HUES6 (cell line): ENCODE measurements around the gene TARDBP.
"Not testable (repeated sequence)": the region's sequence is repeated elsewhere in the genome, so short reads cannot be mapped to it uniquely, and the experiment has no call there.

ENCODE experiments used
- H3K27ac ChIP-seq: 2 replicates; pipeline ENCODE4 v1.7.0; 2013; ENCODE audit warnings: low read depth, mild to moderate bottlenecking, low read length, inconsistent platforms
- H3K27me3 ChIP-seq: 2 replicates; pipeline ENCODE4 v1.6.1; 2013; ENCODE audit warnings: low read length; ENCODE audit not compliant: control insufficient read depth, insufficient read depth
- H3K36me3 ChIP-seq: 2 replicates; pipeline ENCODE4 v1.6.1; 2013; ENCODE audit warnings: low read length; ENCODE audit not compliant: control insufficient read depth, insufficient read depth
- H3K4me1 ChIP-seq: 2 replicates; pipeline ENCODE4 v1.6.1; 2013; ENCODE audit warnings: low read length; ENCODE audit not compliant: control insufficient read depth, insufficient read depth
- H3K4me3 ChIP-seq: 2 replicates; pipeline ENCODE4 v1.5.1; 2013; ENCODE audit warnings: low read depth, low read length
- H3K9ac ChIP-seq: one replicate; pipeline ENCODE4 v1.6.1; 2013; ENCODE audit warnings: mild to moderate bottlenecking, low read length
- H3K9me3 ChIP-seq: 2 replicates; pipeline ENCODE4 v1.6.1; 2013; ENCODE audit warnings: low read depth, low read length; ENCODE audit not compliant: control insufficient read depth, insufficient read depth

The TARDBP gene

GRCh38 chr1:11000526-11000925 lies 11.9 kb upstream of the TARDBP start:
- no peaks in the 10 kb centered on the region for H3K4me1 ChIP-seq
- no peaks in the 10 kb centered on the region for H3K9me3 ChIP-seq
- no peak overlapping the region for H3K4me3 ChIP-seq
- H3K9ac ChIP-seq = no peak overlapping the region
- H3K27ac ChIP-seq = no peak overlapping the region
- H3K36me3 ChIP-seq = no peaks in the 10 kb centered on the region
- no peaks in the 10 kb centered on the region for H3K27me3 ChIP-seq

DNA sequence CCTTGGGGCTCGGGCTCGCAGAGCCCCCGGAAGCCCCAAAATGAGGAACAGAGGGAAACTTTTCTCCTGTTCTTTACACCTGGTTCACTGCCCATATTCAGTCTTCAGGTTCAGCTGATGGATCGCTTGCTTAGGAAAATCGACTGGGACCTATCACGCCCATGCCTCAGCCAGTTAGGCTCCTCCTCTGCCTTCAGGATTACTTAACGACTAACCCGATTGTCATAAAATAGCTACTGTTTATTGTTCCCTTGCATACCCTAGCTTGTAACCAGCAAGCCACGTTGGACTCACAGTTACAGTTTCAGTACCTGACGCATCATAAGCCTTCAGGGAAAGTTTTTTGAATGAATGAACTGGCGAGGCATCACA lies 692 bp downstream of the TARDBP start:
- Histone ChIP-seq H3K27ac (peak overlapping the region; percentile 100), H3K4me1 (peaks cover 12% of the 10 kb centered on the region), H3K4me3 (peak overlapping the region; percentile 100)

DNA sequence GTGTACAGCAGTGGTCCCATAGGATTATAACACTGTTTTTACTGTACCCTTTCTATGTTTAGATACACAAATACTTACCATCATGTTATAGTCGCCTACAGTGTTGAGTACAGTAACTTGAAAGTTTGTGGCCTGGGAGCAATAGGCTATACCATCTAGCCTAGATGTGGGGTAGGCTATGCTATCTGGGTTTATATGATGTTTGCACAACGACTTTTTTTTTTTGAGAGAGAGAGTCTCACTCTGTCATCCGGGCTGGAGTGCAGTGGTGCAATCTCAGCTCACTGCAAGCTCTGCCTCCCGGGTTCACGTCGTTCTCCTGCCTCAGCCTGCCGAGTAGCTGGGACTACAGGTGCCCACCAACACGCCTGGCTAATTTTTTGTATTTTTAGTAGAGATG lies 6.9 kb downstream of the TARDBP start:
- H3K36me3 ChIP-seq = peaks cover 95% of the 10 kb centered on the region
- H3K27ac ChIP-seq, H3K27me3 ChIP-seq, H3K4me3 ChIP-seq, H3K9ac ChIP-seq, H3K9me3 ChIP-seq, H3K4me1 ChIP-seq: not testable (repeated sequence)

More for the DNA sequence above, 692 bp downstream of the TARDBP start:
- Histone ChIP-seq H3K27me3 (no peaks in the 10 kb centered on the region), H3K9me3 (no peaks in the 10 kb centered on the region), H3K36me3 (peaks cover 50% of the 10 kb centered on the region), H3K9ac (peak overlapping the region; percentile 100)

GRCh38 chr1:11019971-11020370 lies 7.5 kb downstream of the TARDBP start:
- no peaks in the 10 kb centered on the region for H3K9me3 ChIP-seq
- H3K4me3 ChIP-seq = no peak overlapping the region
- no peak overlapping the region for H3K9ac ChIP-seq
- no peaks in the 10 kb centered on the region for H3K27me3 ChIP-seq
- no peak overlapping the region for H3K27ac ChIP-seq
- no peaks in the 10 kb centered on the region for H3K4me1 ChIP-seq
- H3K36me3 ChIP-seq = peaks cover 95% of the 10 kb centered on the region

DNA sequence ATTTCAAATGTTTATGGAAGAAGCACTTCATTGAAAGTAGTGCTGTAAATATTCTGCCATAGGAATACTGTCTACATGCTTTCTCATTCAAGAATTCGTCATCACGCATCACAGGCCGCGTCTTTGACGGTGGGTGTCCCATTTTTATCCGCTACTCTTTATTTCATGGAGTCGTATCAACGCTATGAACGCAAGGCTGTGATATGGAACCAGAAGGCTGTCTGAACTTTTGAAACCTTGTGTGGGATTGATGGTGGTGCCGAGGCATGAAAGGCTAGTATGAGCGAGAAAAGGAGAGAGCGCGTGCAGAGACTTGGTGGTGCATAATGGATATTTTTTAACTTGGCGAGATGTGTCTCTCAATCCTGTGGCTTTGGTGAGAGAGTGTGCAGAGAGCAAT lies 10.7 kb downstream of the TARDBP start:
- H3K4me1 ChIP-seq = no peaks in the 10 kb centered on the region
- H3K9me3 ChIP-seq = no peaks in the 10 kb centered on the region
- no peak overlapping the region for H3K4me3 ChIP-seq
- H3K27me3 ChIP-seq = no peaks in the 10 kb centered on the region
- H3K27ac ChIP-seq = no peak overlapping the region
- peaks cover 95% of the 10 kb centered on the region for H3K36me3 ChIP-seq
- H3K9ac ChIP-seq = no peak overlapping the region

DNA sequence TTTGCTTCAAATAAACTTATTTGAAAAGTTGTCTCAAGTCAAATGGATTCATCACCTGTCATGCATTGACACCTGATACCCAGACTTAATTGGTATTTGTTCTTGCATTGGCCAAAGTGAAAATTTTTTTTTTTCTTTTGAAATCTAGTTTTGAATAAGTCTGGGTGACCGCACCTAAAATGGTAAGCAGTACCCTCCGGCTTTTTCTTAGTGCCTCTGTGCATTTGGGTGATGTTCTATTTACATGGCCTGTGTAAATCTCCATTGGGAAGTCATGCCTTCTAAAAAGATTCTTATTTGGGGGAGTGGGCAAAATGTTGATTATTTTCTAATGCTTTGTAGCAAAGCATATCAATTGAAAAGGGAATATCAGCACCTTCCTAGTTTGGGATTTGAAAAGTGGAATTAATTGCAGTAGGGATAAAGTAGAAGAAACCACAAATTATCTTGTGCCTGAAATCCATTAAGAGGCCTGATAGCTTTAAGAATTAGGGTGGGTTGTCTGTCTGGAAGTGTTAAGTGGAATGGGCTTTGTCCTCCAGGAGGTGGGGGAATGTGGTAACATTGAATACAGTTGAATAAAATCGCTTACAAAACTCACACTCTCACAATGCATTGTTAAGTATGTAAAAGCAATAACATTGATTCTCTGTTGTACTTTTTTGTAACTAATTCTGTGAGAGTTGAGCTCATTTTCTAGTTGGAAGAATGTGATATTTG lies 11.9 kb downstream of the TARDBP start:
- Histone ChIP-seq H3K9me3 (no peaks in the 10 kb centered on the region), H3K36me3 (peaks cover 86% of the 10 kb centered on the region), H3K9ac (no peak overlapping the region), H3K4me1 (no peaks in the 10 kb centered on the region), H3K4me3 (no peak overlapping the region), H3K27ac (no peak overlapping the region), H3K27me3 (no peaks in the 10 kb centered on the region)

DNA sequence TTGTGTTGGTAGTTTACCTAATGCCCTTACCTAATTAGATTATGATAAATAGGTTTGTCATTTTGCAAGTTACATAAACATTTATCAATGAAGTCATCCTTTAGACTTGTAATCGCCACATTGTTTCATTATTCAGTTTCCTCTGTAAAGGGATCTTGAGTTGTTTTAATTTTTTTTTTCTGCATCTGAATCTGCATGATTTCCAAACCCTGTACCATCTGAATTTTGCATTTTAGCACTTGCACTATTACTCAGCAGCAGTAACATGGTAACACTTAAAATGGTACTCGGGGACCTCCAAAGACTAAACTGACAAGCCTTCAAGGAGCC lies 12.4 kb downstream of the TARDBP start:
- Histone ChIP-seq H3K4me3 (no peak overlapping the region), H3K27me3 (no peaks in the 10 kb centered on the region), H3K36me3 (peaks cover 84% of the 10 kb centered on the region), H3K27ac (no peak overlapping the region), H3K4me1 (no peaks in the 10 kb centered on the region), H3K9ac (no peak overlapping the region), H3K9me3 (no peaks in the 10 kb centered on the region)

- Histone ChIP-seq H3K9me3 (no peaks in the 10 kb centered on the region), H3K27ac (no peak overlapping the region), H3K27me3 (no peaks in the 10 kb centered on the region), H3K9ac (no peak overlapping the region), H3K4me1 (peaks cover 3% of the 10 kb centered on the region; the same call in 1 of the 2 replicates), H3K36me3 (peaks cover 79% of the 10 kb centered on the region), H3K4me3 (no peak overlapping the region)
Measured at GRCh38 chr1:11025618-11026017, 13.2 kb downstream of the TARDBP start.

- Histone ChIP-seq H3K4me3 (no peak overlapping the region), H3K9me3 (no peaks in the 10 kb centered on the region), H3K27ac (no peak overlapping the region), H3K9ac (no peak overlapping the region), H3K36me3 (peaks cover 77% of the 10 kb centered on the region), H3K27me3 (no peaks in the 10 kb centered on the region), H3K4me1 (peaks cover 6% of the 10 kb centered on the region; the same call in 1 of the 2 replicates)
Measured at GRCh38 chr1:11026052-11026451, 13.6 kb downstream of the TARDBP start.

DNA sequence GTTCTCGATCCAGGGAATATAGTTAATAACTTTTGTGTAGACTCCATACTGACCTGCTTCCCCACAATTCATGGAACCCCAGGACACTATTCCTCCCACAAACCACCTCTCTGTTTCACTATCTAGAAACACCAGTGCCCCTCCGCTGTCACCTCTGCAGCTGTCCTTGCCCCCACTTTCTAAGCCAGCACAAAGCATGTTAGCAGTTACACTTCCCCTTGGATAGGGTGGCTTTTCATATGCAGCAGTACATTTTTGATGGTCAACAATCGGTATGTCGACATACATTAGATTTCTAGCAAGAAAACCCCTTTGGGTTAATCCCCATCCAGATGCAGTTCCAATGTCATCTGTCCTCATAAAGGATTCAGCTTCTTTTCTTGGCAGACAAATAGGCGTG lies 14.4 kb downstream of the TARDBP start:
- H3K4me1 ChIP-seq = peaks cover 6% of the 10 kb centered on the region; the same call in 1 of the 2 replicates
- H3K27ac ChIP-seq = no peak overlapping the region
- peaks cover 68% of the 10 kb centered on the region for H3K36me3 ChIP-seq
- H3K9me3 ChIP-seq = no peaks in the 10 kb centered on the region
- H3K27me3 ChIP-seq = no peaks in the 10 kb centered on the region
- no peak overlapping the region for H3K4me3 ChIP-seq
- no peak overlapping the region for H3K9ac ChIP-seq

DNA sequence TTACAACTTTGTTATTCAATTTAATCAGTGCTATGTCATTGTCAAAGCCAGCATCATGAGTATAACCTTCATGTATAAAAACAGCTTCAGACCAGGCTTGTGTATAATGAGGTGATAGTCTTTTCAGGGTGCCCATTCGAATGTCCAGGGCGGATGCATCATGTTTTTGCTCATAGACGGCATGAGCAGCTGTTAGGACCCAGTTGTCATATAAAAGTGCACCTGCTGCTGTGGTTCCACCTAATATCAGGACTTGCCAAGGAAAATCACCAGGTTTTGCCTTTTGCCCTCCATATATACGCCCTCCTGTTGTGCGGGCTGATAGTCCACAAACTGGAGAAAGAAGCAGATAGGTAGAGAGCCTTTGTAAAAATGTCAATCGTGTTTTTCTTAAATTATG lies 14.9 kb downstream of the TARDBP start:
- H3K36me3 ChIP-seq = peaks cover 64% of the 10 kb centered on the region

More for the DNA sequence above, 14.9 kb downstream of the TARDBP start:
- no peaks in the 10 kb centered on the region for H3K27me3 ChIP-seq
- no peak overlapping the region for H3K27ac ChIP-seq
- no peaks in the 10 kb centered on the region for H3K9me3 ChIP-seq
- no peak overlapping the region for H3K9ac ChIP-seq
- H3K4me1 ChIP-seq = peaks cover 6% of the 10 kb centered on the region; the same call in 1 of the 2 replicates
- H3K4me3 ChIP-seq = no peak overlapping the region
